T-helper 1 cell treated with Interleukin-12 subunit alpha and Interleukin-12 subunit beta and Interleukin-4 antibody, amounts not matched to agents 30 μg/mL and 1 μg/mL, for 36 hours (primary cell): Measurements from ENCODE around the gene HTD2.
A peak's percentile ranks its signal among the peaks of the same experiment; 100 is the strongest.
"Not testable (repeated sequence)": the region's sequence is repeated elsewhere in the genome, so short reads cannot be mapped to it uniquely, and the experiment has no call there.

Experiments
- H3K27ac Mint-ChIP-seq: one replicate; pipeline ENCODE4 v1.8.0; 2021; ENCODE audit warnings: mild to moderate bottlenecking, mixed read lengths
- H3K27me3 Mint-ChIP-seq: one replicate; pipeline ENCODE4 v1.8.0; 2021; ENCODE audit warnings: low read depth, mixed read lengths
- H3K36me3 Mint-ChIP-seq: one replicate; pipeline ENCODE4 v1.8.0; 2021; ENCODE audit warnings: low read depth, mixed read lengths
- H3K4me1 Mint-ChIP-seq: one replicate; pipeline ENCODE4 v1.8.0; 2021; ENCODE audit warnings: low read depth, mixed read lengths
- H3K4me3 Mint-ChIP-seq: one replicate; pipeline ENCODE4 v1.8.0; 2021; ENCODE audit warnings: mild to moderate bottlenecking, moderate library complexity, mixed read lengths
- H3K9me3 Mint-ChIP-seq: one replicate; pipeline ENCODE4 v1.8.0; 2021; ENCODE audit warnings: mixed read lengths

HTD2 gene

DNA sequence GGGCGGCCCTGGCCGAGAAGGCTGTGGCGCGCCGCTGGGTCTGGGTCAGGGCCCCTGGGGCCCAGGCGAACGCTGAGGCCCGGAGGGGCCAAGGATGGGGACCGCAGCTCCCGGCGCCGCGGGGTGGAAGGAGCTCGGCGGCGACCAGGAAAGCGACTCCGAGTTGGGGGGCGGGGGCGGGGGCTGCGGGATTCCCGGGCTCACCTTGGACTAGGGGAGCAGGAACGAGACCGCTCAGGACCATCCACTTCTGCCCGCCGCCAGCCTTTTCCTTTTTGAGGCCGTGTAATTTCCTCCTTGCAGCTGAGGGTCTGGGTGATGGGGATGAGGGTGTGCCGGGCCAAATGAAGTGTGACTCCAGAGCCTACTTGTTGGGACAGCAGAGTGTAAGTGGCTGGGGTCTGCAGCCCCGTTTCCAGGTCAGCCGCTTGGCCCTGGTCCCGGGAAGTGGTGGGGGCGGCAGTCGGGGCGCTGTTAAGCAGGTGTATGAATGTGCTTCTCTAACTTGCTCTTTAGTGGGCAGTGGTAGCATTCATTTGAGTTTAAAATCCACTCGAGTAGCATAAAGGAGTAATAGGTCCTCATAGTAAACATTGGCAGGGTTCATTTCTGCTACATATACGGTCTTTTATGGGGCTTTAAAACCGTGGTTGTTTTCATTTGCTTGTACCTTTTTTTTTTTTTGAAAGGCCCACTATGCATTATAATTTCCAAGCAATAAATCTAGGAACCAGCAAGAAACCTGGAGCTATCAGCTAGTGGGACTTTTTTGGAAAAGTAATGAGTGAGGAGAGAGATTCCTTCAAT lies 27.1 kb downstream of the HTD2 start:
- Mint-ChIP-seq H3K36me3 (peaks cover 9% of the 10 kb centered on the region), H3K4me3 (peak overlapping the region; percentile 99), H3K4me1 (peaks cover 32% of the 10 kb centered on the region), H3K27ac (peak overlapping the region; percentile 95), H3K9me3 (no peaks in the 10 kb centered on the region), H3K27me3 (peaks cover 3% of the 10 kb centered on the region)

DNA sequence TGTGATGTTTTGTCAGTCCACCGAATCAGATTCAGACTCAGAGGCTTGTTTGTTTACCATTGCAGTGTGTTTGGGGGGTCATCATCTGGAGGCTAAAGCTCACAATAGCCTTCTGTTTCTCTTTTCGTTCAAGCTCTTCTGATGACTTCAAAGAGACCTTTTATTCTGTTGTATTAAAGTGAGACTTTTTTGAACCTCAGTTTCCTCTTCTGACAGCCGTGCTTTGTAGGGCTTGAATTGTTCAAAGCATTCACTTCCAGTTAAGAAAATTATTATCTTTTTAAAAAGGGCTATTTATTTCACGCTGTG lies 27.6 kb downstream of the HTD2 start:
- Mint-ChIP-seq H3K36me3 (peaks cover 11% of the 10 kb centered on the region), H3K4me1 (peaks cover 35% of the 10 kb centered on the region), H3K27me3 (peaks cover 1% of the 10 kb centered on the region), H3K9me3 (no peaks in the 10 kb centered on the region), H3K27ac (peak overlapping the region; percentile 95), H3K4me3 (peak overlapping the region; percentile 99)

DNA sequence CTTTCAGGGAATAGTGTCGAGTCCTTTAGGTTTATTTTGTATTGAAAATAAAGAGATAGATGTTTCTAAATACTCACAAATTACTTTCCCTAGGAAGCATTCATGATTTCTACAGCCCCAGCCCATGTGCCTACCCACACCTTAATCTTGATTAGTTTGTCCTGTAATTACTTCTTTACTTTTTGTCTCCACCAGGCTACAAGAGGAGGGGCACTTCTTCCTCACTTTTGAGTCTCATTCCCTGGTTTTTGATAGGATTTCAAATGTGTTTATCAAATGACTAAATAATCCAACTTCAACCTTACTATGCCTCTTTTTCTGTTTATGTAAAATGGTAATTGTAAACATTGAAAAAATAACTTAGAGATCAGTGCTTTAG lies 28.2 kb downstream of the HTD2 start:
- no peaks in the 10 kb centered on the region for H3K27me3 Mint-ChIP-seq
- H3K4me1 Mint-ChIP-seq = peaks cover 37% of the 10 kb centered on the region
- peak overlapping the region; percentile 95 for H3K27ac Mint-ChIP-seq
- H3K36me3 Mint-ChIP-seq = peaks cover 16% of the 10 kb centered on the region
- H3K9me3 Mint-ChIP-seq = no peaks in the 10 kb centered on the region
- peak overlapping the region; percentile 99 for H3K4me3 Mint-ChIP-seq

DNA sequence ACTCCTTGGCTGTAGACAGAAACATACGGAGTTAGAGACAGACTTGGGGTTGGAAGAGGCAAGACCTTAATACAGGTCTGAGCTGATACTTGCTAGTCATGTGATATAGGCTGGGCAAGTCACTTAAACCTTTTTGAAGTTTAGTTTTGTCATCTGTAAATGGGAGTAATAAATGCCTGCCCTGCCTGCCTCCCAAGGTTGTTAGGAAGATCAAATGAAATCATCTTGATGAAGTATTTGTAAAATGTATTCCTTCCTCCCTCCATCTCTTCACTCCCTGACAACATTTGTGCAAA lies 29.3 kb downstream of the HTD2 start:
- H3K36me3 Mint-ChIP-seq = peaks cover 18% of the 10 kb centered on the region
- peaks cover 34% of the 10 kb centered on the region for H3K4me1 Mint-ChIP-seq
- no peaks in the 10 kb centered on the region for H3K27me3 Mint-ChIP-seq
- no peaks in the 10 kb centered on the region for H3K9me3 Mint-ChIP-seq
- peak overlapping the region; percentile 81 for H3K4me3 Mint-ChIP-seq
- H3K27ac Mint-ChIP-seq = peak overlapping the region; percentile 95

DNA sequence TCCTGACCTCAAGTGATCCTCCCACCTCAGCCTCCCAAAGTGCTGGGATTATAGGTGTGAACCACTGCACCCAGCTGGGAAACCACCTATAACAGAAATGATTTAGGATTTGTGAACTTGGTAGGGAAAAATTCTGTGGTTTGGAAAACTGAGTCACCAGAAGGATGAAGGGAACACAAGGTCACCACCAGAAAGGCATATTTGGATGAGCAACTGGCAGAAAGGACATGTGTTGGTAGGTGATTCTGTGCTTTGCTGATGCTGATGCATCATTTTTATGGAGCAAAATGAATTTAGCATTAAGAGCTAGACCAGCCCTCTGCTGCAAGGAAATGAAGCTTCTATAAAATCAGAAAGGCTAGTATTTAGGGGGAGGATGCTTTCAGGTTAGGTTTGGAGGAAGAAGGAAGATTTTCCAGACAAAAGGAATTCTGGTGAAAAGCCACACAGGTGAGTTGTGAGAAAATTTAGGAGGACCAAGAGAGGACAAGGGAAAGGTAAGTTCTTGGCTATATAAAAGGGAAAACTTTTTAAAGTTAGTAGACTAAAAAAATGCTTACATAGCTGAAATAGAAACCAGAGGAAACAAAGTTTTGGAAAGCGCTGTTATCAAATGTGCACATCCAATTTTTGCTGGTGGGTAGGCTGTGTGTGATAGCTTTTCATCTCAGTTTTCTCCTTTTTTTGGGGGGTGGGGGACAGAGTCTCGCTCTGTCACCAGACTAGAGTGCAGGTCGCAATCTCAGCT lies 30.0 kb downstream of the HTD2 start:
- H3K4me1 Mint-ChIP-seq = peaks cover 35% of the 10 kb centered on the region
- no peaks in the 10 kb centered on the region for H3K27me3 Mint-ChIP-seq
- H3K4me3 Mint-ChIP-seq = peak overlapping the region; percentile 2
- H3K9me3 Mint-ChIP-seq = no peaks in the 10 kb centered on the region
- H3K27ac Mint-ChIP-seq = peak overlapping the region; percentile 34
- peaks cover 25% of the 10 kb centered on the region for H3K36me3 Mint-ChIP-seq

DNA sequence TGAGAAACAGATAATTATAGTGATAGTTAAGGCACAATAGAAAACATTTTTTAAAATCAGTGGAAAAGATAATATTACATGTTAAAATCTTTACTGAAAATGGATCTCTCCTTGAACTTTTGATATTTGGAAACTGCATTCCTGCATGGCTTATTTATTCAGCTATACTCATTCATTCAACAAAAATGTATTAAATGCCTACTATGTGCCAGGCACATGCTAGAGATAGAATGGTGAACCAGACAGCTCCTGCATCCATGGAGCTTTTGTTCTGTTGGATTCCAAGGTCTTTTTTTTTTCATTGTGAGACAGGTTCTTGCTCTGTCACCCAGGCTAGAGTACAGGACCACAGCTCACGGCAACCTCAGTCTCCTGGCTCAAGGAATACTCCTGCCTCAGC lies 30.9 kb downstream of the HTD2 start:
- Mint-ChIP-seq H3K9me3 (no peaks in the 10 kb centered on the region), H3K4me1 (peaks cover 32% of the 10 kb centered on the region), H3K27me3 (no peaks in the 10 kb centered on the region), H3K27ac (no peak overlapping the region), H3K36me3 (peaks cover 28% of the 10 kb centered on the region), H3K4me3 (no peak overlapping the region)

DNA sequence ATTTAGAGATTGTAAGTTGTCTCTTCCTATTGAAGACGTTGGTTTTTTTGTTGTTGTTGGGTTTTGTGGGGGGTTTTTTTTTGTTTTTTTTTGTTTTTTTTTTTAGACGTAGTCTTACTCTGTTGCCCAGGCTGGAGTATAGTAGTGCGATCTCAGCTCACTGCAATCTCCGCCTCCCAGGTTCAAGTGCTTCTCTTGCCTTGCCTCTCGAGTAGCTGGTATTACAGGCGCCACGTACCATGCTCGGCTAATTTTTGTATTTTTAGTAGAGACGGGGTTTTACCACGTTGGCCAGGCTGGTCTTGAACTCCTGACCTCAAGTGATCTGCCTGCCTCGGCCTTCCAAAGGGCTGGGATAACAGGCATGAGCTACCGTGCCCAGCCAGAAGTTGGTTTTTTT lies 32.8 kb downstream of the HTD2 start:
- Mint-ChIP-seq H3K4me1 (peaks cover 34% of the 10 kb centered on the region), H3K27ac (peak overlapping the region; percentile 41), H3K36me3 (peaks cover 30% of the 10 kb centered on the region)
- not testable (repeated sequence) for H3K27me3 Mint-ChIP-seq, H3K4me3 Mint-ChIP-seq, H3K9me3 Mint-ChIP-seq

DNA sequence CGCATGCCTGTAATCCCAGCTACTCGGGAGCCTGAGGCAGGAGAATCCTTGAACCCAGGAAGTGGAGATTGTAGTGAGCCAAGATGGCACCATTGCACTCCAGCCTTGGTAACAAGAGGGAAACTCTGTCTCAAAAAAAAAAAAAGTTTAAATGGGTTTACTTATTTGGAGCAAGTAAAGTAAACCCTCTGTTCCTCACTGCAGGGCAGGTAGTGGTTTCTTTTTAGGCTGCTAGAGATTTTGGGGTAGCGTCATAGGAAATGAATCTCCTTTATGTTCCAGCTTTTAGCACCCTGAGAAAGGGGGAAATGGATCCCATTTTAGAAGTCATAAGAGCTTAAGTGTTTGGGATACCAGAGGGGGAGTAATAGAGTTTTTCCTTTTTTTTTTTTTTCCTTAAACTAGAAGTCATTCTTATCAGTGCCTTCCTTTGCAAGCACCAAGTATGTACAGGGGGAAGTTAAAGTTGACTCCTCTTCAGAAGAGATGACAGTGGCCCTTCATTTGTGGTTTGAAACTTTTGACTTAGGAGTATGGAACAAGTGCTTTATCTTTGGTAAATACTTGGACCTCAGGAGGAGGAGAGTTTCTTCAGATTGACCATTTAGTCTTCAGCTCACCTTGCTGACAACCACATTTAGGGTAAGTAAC lies 34.4 kb downstream of the HTD2 start:
- Mint-ChIP-seq H3K36me3 (peaks cover 29% of the 10 kb centered on the region), H3K4me1 (peaks cover 27% of the 10 kb centered on the region), H3K27me3 (no peaks in the 10 kb centered on the region), H3K4me3 (no peak overlapping the region), H3K27ac (peak overlapping the region; percentile 57), H3K9me3 (no peaks in the 10 kb centered on the region)

DNA sequence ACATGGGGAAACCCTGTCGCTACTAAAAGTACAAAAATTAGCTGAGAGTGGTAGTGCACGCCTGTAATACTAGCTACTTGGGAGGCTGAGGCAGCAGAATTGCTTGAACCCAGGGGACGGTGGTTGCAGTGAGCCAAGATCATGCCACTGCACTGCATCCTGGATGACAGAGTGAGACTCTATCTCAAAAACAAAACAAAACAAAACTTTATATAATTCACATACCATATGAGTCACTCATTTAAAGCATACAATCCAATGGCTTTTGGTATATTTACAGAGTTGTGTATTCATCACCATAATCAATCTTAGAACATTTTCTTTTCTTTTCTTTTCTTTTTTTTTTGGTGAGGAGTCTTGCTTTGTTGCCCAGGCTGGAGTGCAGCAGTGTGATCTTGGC lies 35.1 kb downstream of the HTD2 start:
- Mint-ChIP-seq H3K27ac (peak overlapping the region; percentile 49), H3K27me3 (no peaks in the 10 kb centered on the region), H3K9me3 (no peaks in the 10 kb centered on the region), H3K4me3 (no peak overlapping the region), H3K36me3 (peaks cover 28% of the 10 kb centered on the region), H3K4me1 (peaks cover 28% of the 10 kb centered on the region)

DNA sequence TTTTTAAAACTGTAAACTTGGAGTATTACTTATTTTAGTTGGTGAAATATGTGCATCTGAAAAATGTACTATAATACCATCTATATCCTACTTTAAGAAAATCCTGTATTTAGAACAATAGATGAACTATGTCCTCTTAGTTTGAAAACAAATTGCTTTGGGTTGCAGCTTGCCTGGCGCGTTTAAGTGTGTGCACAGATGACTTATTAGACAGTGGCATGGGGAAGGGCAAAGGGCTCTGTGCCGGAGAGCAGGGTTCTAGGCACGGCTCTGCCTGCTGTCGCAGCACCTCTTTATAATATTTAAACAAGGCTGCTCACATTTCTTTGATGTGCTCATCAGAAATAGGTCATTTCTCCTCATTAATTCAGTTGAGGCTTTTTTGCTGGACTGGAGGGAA lies 36.4 kb downstream of the HTD2 start:
- H3K4me3 Mint-ChIP-seq = no peak overlapping the region
- peaks cover 30% of the 10 kb centered on the region for H3K36me3 Mint-ChIP-seq
- peaks cover 35% of the 10 kb centered on the region for H3K4me1 Mint-ChIP-seq
- H3K27ac Mint-ChIP-seq = no peak overlapping the region
- no peaks in the 10 kb centered on the region for H3K9me3 Mint-ChIP-seq
- no peaks in the 10 kb centered on the region for H3K27me3 Mint-ChIP-seq

DNA sequence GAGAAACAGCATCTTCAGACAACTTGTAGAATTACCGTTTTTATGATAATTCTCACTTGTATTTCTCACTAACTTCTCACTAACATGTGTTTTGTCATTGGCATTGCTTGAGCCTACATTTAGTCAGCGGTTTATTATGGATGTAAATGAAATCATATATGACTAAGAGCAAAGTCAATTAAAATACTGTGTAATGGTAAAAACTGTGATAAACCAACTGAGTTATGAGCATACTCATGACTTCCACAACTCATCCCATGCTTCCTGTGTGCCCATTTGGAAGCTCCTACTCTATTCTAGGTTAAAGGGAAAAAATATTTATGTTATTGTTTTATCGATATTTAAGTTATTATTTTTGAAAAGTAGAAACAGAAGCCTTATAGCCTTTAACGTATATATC lies 39.1 kb downstream of the HTD2 start:
- Mint-ChIP-seq H3K27me3 (no peaks in the 10 kb centered on the region), H3K4me1 (peaks cover 48% of the 10 kb centered on the region), H3K27ac (no peak overlapping the region), H3K9me3 (no peaks in the 10 kb centered on the region), H3K36me3 (peaks cover 24% of the 10 kb centered on the region), H3K4me3 (no peak overlapping the region)

DNA sequence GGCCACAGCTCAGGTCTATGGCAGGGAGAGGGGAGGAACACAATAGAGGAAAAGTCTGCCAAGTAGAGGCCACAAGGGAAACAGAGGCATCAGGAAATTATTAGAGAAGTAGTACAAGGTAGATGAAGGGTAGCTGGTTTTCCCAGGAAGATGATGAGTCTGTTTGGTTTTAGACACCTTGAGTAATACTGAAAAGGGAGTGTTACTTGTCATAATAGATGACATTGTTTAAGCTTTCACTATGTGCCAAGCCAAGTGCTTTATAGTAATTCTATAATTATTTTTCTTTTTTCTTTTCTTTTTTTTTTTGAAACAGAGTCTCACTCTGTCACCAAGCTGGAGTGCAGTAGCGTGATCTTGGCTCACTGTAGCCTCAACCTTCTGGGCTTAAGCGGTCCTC lies 40.0 kb downstream of the HTD2 start:
- Mint-ChIP-seq H3K36me3 (peaks cover 18% of the 10 kb centered on the region), H3K4me3 (peak overlapping the region; percentile 12), H3K27me3 (no peaks in the 10 kb centered on the region), H3K4me1 (peaks cover 51% of the 10 kb centered on the region), H3K27ac (peak overlapping the region; percentile 9), H3K9me3 (no peaks in the 10 kb centered on the region)

DNA sequence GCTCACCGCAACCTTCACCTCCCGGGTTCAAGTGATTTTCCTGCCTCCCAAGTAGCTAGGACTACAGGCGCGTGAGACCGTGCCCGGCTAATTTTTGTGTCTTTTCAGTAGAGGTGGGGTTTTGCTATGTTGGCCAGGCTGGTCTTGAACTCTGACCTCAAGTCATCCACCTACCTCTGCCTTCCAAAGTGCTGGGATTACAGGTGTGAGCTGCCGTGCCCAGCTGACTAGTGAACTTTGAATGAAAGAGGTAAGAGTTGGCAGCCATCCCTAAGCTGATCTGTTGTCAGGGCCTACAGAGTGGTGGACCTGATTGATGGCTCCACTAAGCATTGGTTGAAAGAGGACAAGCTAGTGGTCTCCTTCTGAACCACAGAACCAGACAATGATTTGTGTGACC lies 41.7 kb downstream of the HTD2 start:
- H3K27ac Mint-ChIP-seq = no peak overlapping the region
- H3K36me3 Mint-ChIP-seq = peaks cover 17% of the 10 kb centered on the region
- no peaks in the 10 kb centered on the region for H3K9me3 Mint-ChIP-seq
- no peaks in the 10 kb centered on the region for H3K27me3 Mint-ChIP-seq
- H3K4me3 Mint-ChIP-seq = no peak overlapping the region
- H3K4me1 Mint-ChIP-seq = peaks cover 63% of the 10 kb centered on the region

DNA sequence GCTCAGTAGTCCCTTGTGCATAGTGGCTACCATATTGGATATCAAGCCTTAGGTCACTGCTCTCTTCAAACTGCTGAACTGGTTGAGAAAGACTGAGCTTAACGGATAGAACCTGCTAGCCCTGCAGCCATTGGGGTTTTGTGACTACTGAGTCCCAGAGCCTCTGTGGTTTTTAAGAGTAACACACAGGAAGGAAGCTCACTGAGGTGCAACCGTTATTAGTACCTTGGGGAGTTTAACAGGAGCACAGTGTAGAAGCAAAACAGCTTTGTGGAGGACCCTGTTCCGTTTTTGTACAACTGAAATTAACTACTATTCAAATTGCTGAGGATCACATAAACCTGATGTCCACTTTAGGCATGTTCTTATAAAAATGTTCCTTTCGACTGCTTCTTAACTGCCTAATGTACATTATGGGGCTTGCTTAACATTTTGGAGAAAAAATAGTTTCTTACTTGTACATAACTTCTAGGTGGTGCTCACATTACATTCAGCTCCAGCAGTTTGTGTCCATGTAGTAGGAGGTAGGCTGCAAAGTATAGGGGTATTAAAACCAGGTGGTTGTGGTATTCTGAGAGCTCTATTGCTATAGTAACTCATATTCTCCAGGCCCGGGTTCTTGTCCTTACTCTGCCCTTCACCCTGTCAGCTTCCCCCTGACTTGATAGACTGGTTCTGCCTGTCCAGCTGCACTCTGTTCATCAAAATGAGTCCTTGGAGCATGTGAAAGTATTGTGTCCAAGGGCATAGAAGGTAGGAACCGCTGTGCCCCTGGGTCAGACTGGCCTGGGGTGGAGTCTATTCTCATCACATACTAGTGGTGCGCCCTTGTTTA lies 43.7 kb downstream of the HTD2 start:
- Mint-ChIP-seq H3K36me3 (peaks cover 16% of the 10 kb centered on the region), H3K4me3 (peak overlapping the region; percentile 52), H3K9me3 (no peaks in the 10 kb centered on the region), H3K27ac (peak overlapping the region; percentile 91), H3K27me3 (no peaks in the 10 kb centered on the region), H3K4me1 (peaks cover 69% of the 10 kb centered on the region)
